Liver (tissue), 3 donors: ENCODE results near the gene MCCC1.

Experiments
- CTCF ChIP-seq: fragments of 150-350 bp; IDR thresholded peaks from 2 replicates; pipeline ENCODE4 v1.5.1; 2017; ENCODE audit warnings: improper control_type of control experiment, low read depth, low read length; ENCODE audit not compliant: missing input control
- EGR1 ChIP-seq, 2 donors: IDR thresholded peaks; 2 replicates each; pipeline ENCODE4 v1.6.1; 2016 to 2018; ENCODE audit warnings: antibody characterized with exemption in 2 of 2, low read depth in 2 of 2
- FOXA1 ChIP-seq: IDR thresholded peaks from 2 replicates; pipeline ENCODE4 v1.6.1; 2016; ENCODE audit warnings: antibody characterized with exemption
- MAX ChIP-seq: IDR thresholded peaks from 2 replicates; pipeline ENCODE4 v1.6.1; 2016; ENCODE audit warnings: antibody characterized with exemption
- RAD21 ChIP-seq, 2 donors: IDR thresholded peaks; 2 replicates each; pipeline ENCODE4 v1.6.1; 2016; ENCODE audit warnings: antibody characterized with exemption in 2 of 2, mild to moderate bottlenecking in 2 of 2
- REST ChIP-seq: IDR thresholded peaks from 2 replicates; pipeline ENCODE4 v1.6.1; 2016; ENCODE audit warnings: antibody characterized with exemption, mild to moderate bottlenecking
- RXRA ChIP-seq, 2 donors: IDR thresholded peaks; 2 replicates each; pipeline ENCODE4 v1.6.1; 2017 to 2018; ENCODE audit warnings: antibody characterized with exemption in 2 of 2, mild to moderate bottlenecking in 1 of 2
- TAF1 ChIP-seq: conservative IDR thresholded peaks from 2 replicates; pipeline ENCODE4 v1.6.1; 2016; ENCODE audit warnings: antibody characterized with exemption, mild to moderate bottlenecking
- YY1 ChIP-seq: IDR thresholded peaks from 2 replicates; pipeline ENCODE4 v1.6.1; 2016; ENCODE audit warnings: antibody characterized with exemption, mild to moderate bottlenecking
- donor health status: healthy.
- donor health status: healthy.

GRCh38 chr3:183094711-183095110 lies 4.6 kb downstream of the MCCC1 start:
- TF ChIP-seq CTCF (no peak), RAD21 (IDR thresholded peaks at IDR 0.05) (no peak), REST (no peak), YY1 (no peak), FOXA1 (no peak), EGR1 (IDR thresholded peaks at IDR 0.05; ENCODE audit: low read depth in 2 of 2) (no peak), TAF1 (no peak), RXRA (IDR thresholded peaks at IDR 0.05) (no peak), MAX (no peak)
